Esophagus muscularis mucosa (tissue), 4 donors: Measurements from ENCODE around the gene CORO2B. TPM values are rescaled to one million over a fixed set of nuclear protein-coding genes. Genes with fewer than 3 reads are reported as not detected.
A peak's percentile ranks its signal among the peaks of the same experiment; 100 is the strongest.

Source experiments
- DNase-seq: peaks from one replicate; pipeline ENCODE4 v3.0.0-alpha.2; 2017; ENCODE audit errors: extremely low spot score
- H3K27ac ChIP-seq, 4 donors: fragments of 200-600 bp; sonication (generic); replicated peaks in 1 of 4; 1 replicate in 3 of 4; 2 replicates in 1 of 4; pipeline ENCODE4 v1.5.1; 2016 to 2019; ENCODE audit warnings: mild to moderate bottlenecking in 1 of 4
- H3K27me3 ChIP-seq, 4 donors: fragments of 200-600 bp; sonication (generic); one replicate each; pipeline versions ENCODE4 v1.5.1 to v1.6.0; 2016 to 2019
- H3K36me3 ChIP-seq, 4 donors: fragments of 200-600 bp; sonication (generic); one replicate each; pipeline ENCODE4 v1.5.1; 2016 to 2019
- H3K4me1 ChIP-seq, 4 donors: fragments of 200-600 bp; sonication (generic); one replicate each; pipeline ENCODE4 v1.5.1; 2016 to 2019
- H3K4me3 ChIP-seq, 4 donors: fragments of 200-600 bp; sonication (generic); 1 replicate in 2 of 4; 2 replicates in 2 of 4; pipeline ENCODE4 v1.5.1; 2016 to 2019; ENCODE audit warnings: mild to moderate bottlenecking in 4 of 4, moderate library complexity in 1 of 4
- H3K9me3 ChIP-seq, 4 donors: fragments of 200-600 bp; sonication (generic); 1 replicate in 3 of 4; 2 replicates in 1 of 4; pipeline ENCODE4 v1.5.1; 2016 to 2019
- EP300 ChIP-seq: sonication (generic); formaldehyde crosslinking; IDR thresholded peaks from one replicate; pipeline ENCODE4 v1.6.1; 2017; ENCODE audit warnings: antibody characterized with exemption
- POLR2A ChIP-seq: fragments of 450-650 bp; IDR thresholded peaks from one replicate; pipeline ENCODE4 v1.6.1; 2017; ENCODE audit warnings: antibody characterized with exemption, moderate library complexity, mild to moderate bottlenecking, low read depth
- POLR2AphosphoS5 ChIP-seq, 2 donors: sonication (generic); formaldehyde crosslinking; IDR thresholded peaks; one replicate each; pipeline ENCODE4 v1.6.1; 2017; ENCODE audit warnings: antibody characterized with exemption in 2 of 2
- WGBS: methylation state at CpG from one replicate; pipeline ENCODE4 v1.1.5; 2018; 5-methylcytosine and 5-hydroxymethylcytosine counted together
- intact Hi-C: fragments of 100-400 bp; cut with DNase I; formaldehyde crosslinking; loops from one replicate; pipeline ENCODE4 v1.15.1; 2023
- total RNA-seq, 4 donors: library from RNA; depleted of rRNA; stranded (reverse); fragments of >200 nt; gene quantifications; one replicate each; pipeline versions ENCODE4 v1.1.0 to v1.2.1, GENCODE V29; 2016
- TF ChIP-seq, protein P1 (sequence below), 3 experiments: fragments of 200-600 bp in 2 of 3; fragments of 450-650 bp in 1 of 3; sonication (generic) in 2 of 3; IDR thresholded peaks; one replicate each; pipeline ENCODE4 v1.5.1; 2017 to 2019; ENCODE audit warnings: antibody characterized with exemption in 3 of 3, mild to moderate bottlenecking in 2 of 3, moderate library complexity in 1 of 3

Gene CORO2B
- total RNA-seq, 4 donors from 2014 or later, result 5.8 to 12.2 (median 7.5) TPM

DNA sequence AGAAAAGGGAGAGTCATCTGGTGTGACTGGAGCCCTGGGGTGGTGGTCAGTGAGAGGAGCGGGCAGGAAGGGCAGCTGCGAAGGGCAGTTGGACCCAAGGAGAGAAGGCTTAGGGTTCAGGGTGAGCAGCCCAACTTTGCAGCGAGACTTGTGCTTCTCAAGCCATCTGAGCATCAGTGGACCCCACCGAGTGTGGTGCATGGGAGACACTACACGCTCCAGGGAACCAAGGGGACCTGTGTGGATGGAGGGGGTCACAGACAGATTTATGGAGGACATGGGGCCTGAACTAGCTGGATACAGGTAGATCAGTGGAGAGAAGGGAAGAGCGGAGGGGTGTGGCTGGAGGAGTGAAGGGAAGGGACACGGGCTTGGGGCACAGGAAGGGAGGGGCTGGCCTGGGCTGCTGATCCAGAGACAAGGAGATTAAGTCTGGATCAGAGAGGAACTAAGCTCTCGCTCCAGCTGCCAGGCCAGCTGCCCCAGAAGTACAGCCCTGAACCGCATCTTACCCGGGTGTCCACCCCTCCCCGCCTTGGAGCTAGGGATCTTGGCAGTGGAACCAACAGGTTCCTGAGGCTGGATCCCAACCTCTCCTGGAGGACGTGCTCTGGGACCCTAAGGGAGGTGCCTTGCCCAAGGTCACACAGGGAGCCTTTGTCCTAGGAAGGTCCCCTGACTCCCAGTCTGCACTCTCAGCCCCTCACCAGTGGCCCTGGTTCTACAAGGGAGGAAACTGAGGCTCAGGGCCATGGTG, 120.5 kb downstream of the CORO2B start:
- Histone ChIP-seq H3K4me3 (no peak overlapping the region), H3K27ac (no peak overlapping the region), H3K4me1 (peaks cover 20 to 37% (median 25%) of the 10 kb centered on the region in 4 donors), H3K27me3 (no peaks in the 10 kb centered on the region), H3K9me3 (no peaks in the 10 kb centered on the region), H3K36me3 (peaks cover 0 to 4% (median 0%) of the 10 kb centered on the region in 4 donors)
- intact Hi-C loops, result no loop called here
- 88% methylated on average over 11 of the region's 12 CpGs for WGBS
- TF ChIP-seq, protein P1, sequence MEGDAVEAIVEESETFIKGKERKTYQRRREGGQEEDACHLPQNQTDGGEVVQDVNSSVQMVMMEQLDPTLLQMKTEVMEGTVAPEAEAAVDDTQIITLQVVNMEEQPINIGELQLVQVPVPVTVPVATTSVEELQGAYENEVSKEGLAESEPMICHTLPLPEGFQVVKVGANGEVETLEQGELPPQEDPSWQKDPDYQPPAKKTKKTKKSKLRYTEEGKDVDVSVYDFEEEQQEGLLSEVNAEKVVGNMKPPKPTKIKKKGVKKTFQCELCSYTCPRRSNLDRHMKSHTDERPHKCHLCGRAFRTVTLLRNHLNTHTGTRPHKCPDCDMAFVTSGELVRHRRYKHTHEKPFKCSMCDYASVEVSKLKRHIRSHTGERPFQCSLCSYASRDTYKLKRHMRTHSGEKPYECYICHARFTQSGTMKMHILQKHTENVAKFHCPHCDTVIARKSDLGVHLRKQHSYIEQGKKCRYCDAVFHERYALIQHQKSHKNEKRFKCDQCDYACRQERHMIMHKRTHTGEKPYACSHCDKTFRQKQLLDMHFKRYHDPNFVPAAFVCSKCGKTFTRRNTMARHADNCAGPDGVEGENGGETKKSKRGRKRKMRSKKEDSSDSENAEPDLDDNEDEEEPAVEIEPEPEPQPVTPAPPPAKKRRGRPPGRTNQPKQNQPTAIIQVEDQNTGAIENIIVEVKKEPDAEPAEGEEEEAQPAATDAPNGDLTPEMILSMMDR (IDR thresholded peaks at IDR 0.05), result no peak
- no peak for TF ChIP-seq EP300
- TF ChIP-seq POLR2A, result no peak
- no peak for TF ChIP-seq POLR2AphosphoS5 (IDR thresholded peaks at IDR 0.05)
- DNase-seq, result no peak

DNA sequence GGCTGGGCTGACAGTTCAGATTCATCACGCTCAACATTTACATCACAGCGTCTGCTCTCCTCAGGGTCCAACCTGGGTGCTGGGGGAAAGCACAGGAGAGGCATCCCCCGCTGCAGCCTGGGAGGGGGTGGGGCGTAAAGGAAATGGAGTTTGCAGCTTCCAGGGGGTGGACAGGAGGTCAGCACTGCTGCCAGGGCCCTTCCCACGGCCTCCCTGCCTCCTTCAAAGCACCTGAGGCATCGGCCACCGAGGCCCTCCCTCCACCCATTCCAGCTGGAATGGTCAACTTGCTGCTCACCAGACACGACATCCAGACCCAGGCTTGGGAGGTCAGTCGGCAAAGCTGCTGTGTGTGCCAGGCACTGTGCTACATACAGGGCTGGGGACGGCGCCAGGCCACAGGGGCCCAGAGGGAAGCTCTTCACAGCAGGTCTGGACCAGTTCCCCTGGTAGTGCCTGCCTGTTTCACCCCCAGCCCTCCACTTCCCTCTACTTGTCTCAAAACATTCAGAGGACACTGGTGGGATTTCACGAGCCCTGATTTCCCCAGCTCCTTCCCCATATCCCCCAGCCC, 121.2 kb downstream of the CORO2B start:
- DNase-seq, result no peak
- 53% methylated on average over 3 of the region's 12 CpGs for WGBS
- TF ChIP-seq EP300 (no peak), POLR2AphosphoS5 (IDR thresholded peaks at IDR 0.05) (no peak), POLR2A (no peak)
- TF ChIP-seq, protein P1 (IDR thresholded peaks at IDR 0.05), result no peak
- Histone ChIP-seq H3K9me3 (no peaks in the 10 kb centered on the region), H3K4me1 (peaks cover 27 to 41% (median 32%) of the 10 kb centered on the region in 4 donors), H3K4me3 (peak overlapping the region in 2 of 4 donors; percentile 4 to 34), H3K36me3 (peaks cover 0 to 4% (median 0%) of the 10 kb centered on the region in 4 donors), H3K27me3 (no peaks in the 10 kb centered on the region), H3K27ac (peak overlapping the region in 3 of 4 donors; percentile 3 to 64 (median 44))
- intact Hi-C loops, result no loop called here

DNA sequence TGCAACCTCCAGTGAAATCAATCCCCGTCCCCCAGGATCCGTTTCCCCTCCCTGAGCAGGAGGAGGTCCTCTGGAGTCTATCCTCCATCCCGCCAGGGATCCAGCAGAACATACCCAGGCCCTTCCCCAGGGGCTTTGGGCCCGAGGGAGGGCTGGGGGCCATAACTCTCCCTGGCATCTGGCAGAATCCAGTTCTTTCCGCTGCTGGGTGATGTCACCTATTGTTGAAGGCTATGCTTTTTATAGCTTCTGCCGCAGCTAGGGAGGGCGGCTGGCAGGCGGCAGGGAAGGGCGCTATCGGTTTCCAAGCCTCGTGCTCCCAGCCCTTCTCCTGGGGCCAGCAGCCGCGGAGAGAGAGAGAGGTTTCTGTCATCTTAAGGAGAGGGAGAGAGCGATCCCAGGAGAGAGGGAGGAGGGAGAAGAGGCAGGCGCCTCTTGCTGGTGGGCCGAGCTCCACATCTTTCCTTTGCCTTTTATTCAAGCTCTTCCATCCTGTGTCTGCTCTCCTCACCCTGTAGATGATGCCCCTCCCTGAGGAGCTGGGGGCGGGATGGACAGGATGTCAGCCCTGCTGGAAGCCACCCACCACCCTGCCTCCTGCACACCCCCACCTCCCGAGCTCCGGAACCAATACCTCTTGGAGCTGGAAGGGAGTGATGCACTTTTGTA, 121.8 kb downstream of the CORO2B start:
- no peak for DNase-seq
- Histone ChIP-seq H3K4me1 (peaks cover 28 to 46% (median 32%) of the 10 kb centered on the region in 4 donors), H3K9me3 (no peaks in the 10 kb centered on the region), H3K27ac (peak overlapping the region; percentile 3 to 64 (median 26)), H3K36me3 (peaks cover 0 to 4% (median 0%) of the 10 kb centered on the region in 4 donors), H3K27me3 (no peaks in the 10 kb centered on the region), H3K4me3 (peak overlapping the region; percentile 4 to 37 (median 31))
- intact Hi-C loops, result no loop called here
- WGBS, result 16% methylated on average over 15 of the region's 19 CpGs
- TF ChIP-seq, protein P1 (IDR thresholded peaks at IDR 0.05), result no peak
- TF ChIP-seq POLR2A, result no peak
- TF ChIP-seq POLR2AphosphoS5 (IDR thresholded peaks at IDR 0.05), result peak in 1 of 2 donors; percentile 70

DNA sequence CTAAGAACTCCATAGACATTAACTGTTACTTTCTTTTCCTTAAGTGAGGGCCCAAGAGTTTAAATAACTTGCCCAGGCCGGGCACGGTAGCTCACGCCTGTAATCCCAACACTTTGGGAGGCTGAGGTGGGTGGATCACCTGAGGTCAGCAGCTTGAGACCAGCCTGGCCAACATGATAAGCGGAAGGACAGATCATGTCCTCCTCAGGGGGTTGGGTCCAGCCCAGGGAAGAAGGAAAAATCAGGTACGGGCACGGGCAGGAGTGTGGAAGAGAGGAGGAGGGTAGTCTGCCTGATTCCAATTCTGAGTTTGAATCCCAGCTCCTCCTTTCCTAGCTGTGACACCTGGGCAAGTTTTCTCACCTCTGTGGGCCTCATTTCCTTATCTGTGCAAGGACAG, 123.1 kb downstream of the CORO2B start:
- 93% methylated on average over 6 of the region's 6 CpGs for WGBS
- Histone ChIP-seq H3K4me1 (peaks cover 28 to 50% (median 32%) of the 10 kb centered on the region in 4 donors), H3K9me3 (no peaks in the 10 kb centered on the region), H3K27me3 (no peaks in the 10 kb centered on the region), H3K36me3 (peaks cover 0 to 4% (median 0%) of the 10 kb centered on the region in 4 donors), H3K4me3 (no peak overlapping the region), H3K27ac (no peak overlapping the region)
- TF ChIP-seq EP300 (no peak), POLR2A (no peak), POLR2AphosphoS5 (IDR thresholded peaks at IDR 0.05) (no peak)
- TF ChIP-seq, protein P1 (IDR thresholded peaks at IDR 0.05), result no peak
- DNase-seq, result no peak
- intact Hi-C loops, result no loop called here
